ENCODE data around the gene ZSCAN23.
"Not testable (repeated sequence)": the region's sequence is repeated elsewhere in the genome, so short reads cannot be mapped to it uniquely, and the experiment has no call there.

Gene ZSCAN23

DNA sequence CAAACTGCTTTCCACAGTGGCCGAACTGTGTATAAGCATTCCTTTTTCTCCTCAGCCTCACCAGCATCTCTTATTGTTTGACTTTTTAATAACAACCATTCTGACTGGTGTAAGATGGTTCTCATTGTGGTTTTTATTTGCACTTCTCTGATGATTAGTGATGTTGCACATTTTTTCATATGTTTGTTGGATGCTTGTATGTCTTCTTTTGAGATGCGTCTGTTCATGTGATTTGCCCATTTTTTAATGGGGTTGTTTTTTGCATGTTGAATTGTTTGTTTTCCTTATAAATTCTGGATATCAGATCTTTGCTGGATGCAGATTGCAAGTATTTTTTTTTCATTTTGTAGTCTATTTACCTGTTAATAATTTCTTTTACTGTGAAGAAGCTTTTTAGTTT lies 32.5 kb downstream of the ZSCAN23 start:
- DNase-seq (ENCODE audit: insufficient read length, low spot score), result no peak
- TF ChIP-seq POLR2A (IDR thresholded peaks at IDR 0.05; ENCODE audit: low read depth, low read length), result no peak
- no peak for FAIRE-seq

GRCh38 chr6:28408076-28408802 lies 35.1 kb downstream of the ZSCAN23 start:
- FAIRE-seq (no peak), DNase-seq (ENCODE audit: insufficient read length, low spot score) (no peak)
- TF ChIP-seq PAX5 (IDR thresholded peaks at IDR 0.05; ENCODE audit: insufficient read depth, low read length, severe bottlenecking) (no peak), SPI1 (IDR thresholded peaks at IDR 0.05; ENCODE audit: low read depth, low read length) (no peak), POU2F2 (IDR thresholded peaks at IDR 0.05; ENCODE audit: low read depth, low read length) (no peak), POLR2A (IDR thresholded peaks at IDR 0.05; ENCODE audit: low read depth, low read length) (no peak), POLR2AphosphoS5 (IDR thresholded peaks at IDR 0.05; ENCODE audit: low read depth, low read length) (no peak), TAF1 (IDR thresholded peaks at IDR 0.05; ENCODE audit: low read depth, low read length) (no peak)

GRCh38 chr6:28407401-28407800 lies 35.9 kb downstream of the ZSCAN23 start:
- TF ChIP-seq SPI1 (IDR thresholded peaks at IDR 0.05; ENCODE audit: low read depth, low read length) (no peak), PAX5 (IDR thresholded peaks at IDR 0.05; ENCODE audit: insufficient read depth, low read length, severe bottlenecking) (no peak), POLR2A (IDR thresholded peaks at IDR 0.05; ENCODE audit: low read depth, low read length) (no peak), TAF1 (IDR thresholded peaks at IDR 0.05; ENCODE audit: low read depth, low read length) (no peak), POU2F2 (IDR thresholded peaks at IDR 0.05; ENCODE audit: low read depth, low read length) (no peak), POLR2AphosphoS5 (IDR thresholded peaks at IDR 0.05; ENCODE audit: low read depth, low read length) (no peak)
- no peak for FAIRE-seq

DNA sequence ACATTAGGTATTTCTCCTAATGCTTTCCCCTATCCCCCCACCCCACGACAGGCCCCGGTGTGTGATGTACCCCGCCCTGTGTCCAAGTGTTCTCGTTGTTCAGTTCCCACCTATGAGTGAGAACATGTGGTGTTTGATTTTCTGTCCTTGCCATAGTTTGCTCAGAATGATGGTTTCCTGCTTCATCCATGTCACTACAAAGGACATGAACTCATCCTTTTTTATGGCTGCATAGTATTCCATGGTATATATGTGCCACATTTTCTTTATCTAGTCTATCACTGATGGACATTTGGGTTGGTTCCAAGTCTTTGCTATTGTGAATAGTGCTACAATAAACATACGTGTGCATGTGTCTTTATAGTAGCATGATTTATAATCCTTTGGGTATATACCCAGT lies 39.4 kb downstream of the ZSCAN23 start:
- FAIRE-seq; DNase-seq (ENCODE audit: insufficient read length, low spot score): not testable (repeated sequence)

More at GRCh38 chr6:28407401-28407800, 35.9 kb downstream of the ZSCAN23 start:
- DNase-seq (ENCODE audit: insufficient read length, low spot score), result no peak

DNA sequence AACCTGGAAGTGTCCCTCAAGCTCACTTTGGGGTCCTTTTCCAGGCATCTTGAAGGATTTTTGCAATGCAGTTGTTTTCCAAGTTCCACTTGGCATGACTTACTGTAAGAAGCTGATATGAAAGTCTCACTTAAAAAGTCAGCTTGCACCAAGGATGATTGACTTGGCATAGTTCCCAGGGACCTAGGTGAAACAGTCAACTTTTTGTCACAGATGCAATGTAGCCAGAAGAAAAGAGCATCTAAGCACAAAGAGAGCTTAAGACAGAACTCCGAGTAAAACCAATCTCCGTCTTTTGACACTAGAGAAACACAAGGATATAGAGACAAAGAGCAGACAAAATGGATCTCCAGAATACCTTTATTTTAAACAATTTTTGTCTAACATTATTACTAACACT lies 41.1 kb downstream of the ZSCAN23 start:
- DNase-seq (ENCODE audit: insufficient read length, low spot score) (no peak), FAIRE-seq (no peak)
- no peak for TF ChIP-seq POLR2A (IDR thresholded peaks at IDR 0.05; ENCODE audit: low read depth, low read length)
- TF ChIP-seq SPI1 (IDR thresholded peaks at IDR 0.05; ENCODE audit: low read depth, low read length), result no peak
- no peak for TF ChIP-seq POU2F2 (IDR thresholded peaks at IDR 0.05; ENCODE audit: low read depth, low read length)
- no peak for TF ChIP-seq PAX5 (IDR thresholded peaks at IDR 0.05; ENCODE audit: insufficient read depth, low read length, severe bottlenecking)
- no peak for TF ChIP-seq TAF1 (IDR thresholded peaks at IDR 0.05; ENCODE audit: low read depth, low read length)
- TF ChIP-seq POLR2AphosphoS5 (IDR thresholded peaks at IDR 0.05; ENCODE audit: low read depth, low read length), result no peak

- FAIRE-seq (no peak), DNase-seq (ENCODE audit: insufficient read length, low spot score) (no peak)
- TF ChIP-seq SPI1 (IDR thresholded peaks at IDR 0.05; ENCODE audit: low read depth, low read length) (no peak), TAF1 (IDR thresholded peaks at IDR 0.05; ENCODE audit: low read depth, low read length) (no peak), POLR2AphosphoS5 (IDR thresholded peaks at IDR 0.05; ENCODE audit: low read depth, low read length) (no peak)
Measured at GRCh38 chr6:28401172-28401571, 42.1 kb downstream of the ZSCAN23 start.

GRCh38 chr6:28400122-28400451 lies 43.2 kb downstream of the ZSCAN23 start:
- DNase-seq (ENCODE audit: insufficient read length, low spot score), result no peak
- no peak for FAIRE-seq
- no peak for TF ChIP-seq POLR2A (IDR thresholded peaks at IDR 0.05; ENCODE audit: low read depth, low read length)
- TF ChIP-seq PAX5 (IDR thresholded peaks at IDR 0.05; ENCODE audit: insufficient read depth, low read length, severe bottlenecking), result no peak
- no peak for TF ChIP-seq POLR2AphosphoS5 (IDR thresholded peaks at IDR 0.05; ENCODE audit: low read depth, low read length)
- no peak for TF ChIP-seq SPI1 (IDR thresholded peaks at IDR 0.05; ENCODE audit: low read depth, low read length)
- no peak for TF ChIP-seq TAF1 (IDR thresholded peaks at IDR 0.05; ENCODE audit: low read depth, low read length)
- no peak for TF ChIP-seq POU2F2 (IDR thresholded peaks at IDR 0.05; ENCODE audit: low read depth, low read length)

GRCh38 chr6:28399350-28400121 lies 43.8 kb downstream of the ZSCAN23 start, which contains the start of gene ZSCAN12:
ZSCAN12 (minus strand) TSS chr6:28399747; CDS start chr6:28398405, 1,342 bp downstream.
- peak; percentile 95 for TF ChIP-seq POLR2AphosphoS5 (IDR thresholded peaks at IDR 0.05; ENCODE audit: low read depth, low read length)
- no peak for TF ChIP-seq SPI1 (IDR thresholded peaks at IDR 0.05; ENCODE audit: low read depth, low read length)
- peak; percentile 75; the same call in 1 of the 2 replicates for TF ChIP-seq POU2F2 (IDR thresholded peaks at IDR 0.05; ENCODE audit: low read depth, low read length)
- peak; percentile 95 for TF ChIP-seq POLR2A (IDR thresholded peaks at IDR 0.05; ENCODE audit: low read depth, low read length)
- peak; percentile 89 for TF ChIP-seq TAF1 (IDR thresholded peaks at IDR 0.05; ENCODE audit: low read depth, low read length)
- peak; percentile 70 for TF ChIP-seq PAX5 (IDR thresholded peaks at IDR 0.05; ENCODE audit: insufficient read depth, low read length, severe bottlenecking)
- DNase-seq (ENCODE audit: insufficient read length, low spot score) (peak; percentile 56), FAIRE-seq (peak; percentile 83)

- TF ChIP-seq POLR2AphosphoS5 (IDR thresholded peaks at IDR 0.05; ENCODE audit: low read depth, low read length), result no peak
- TF ChIP-seq POU2F2 (IDR thresholded peaks at IDR 0.05; ENCODE audit: low read depth, low read length), result no peak
- TF ChIP-seq POLR2A (IDR thresholded peaks at IDR 0.05; ENCODE audit: low read depth, low read length), result no peak
- FAIRE-seq, result no peak
- no peak for DNase-seq (ENCODE audit: insufficient read length, low spot score)
Measured at GRCh38 chr6:28395918-28396317, 47.4 kb downstream of the ZSCAN23 start.

DNA sequence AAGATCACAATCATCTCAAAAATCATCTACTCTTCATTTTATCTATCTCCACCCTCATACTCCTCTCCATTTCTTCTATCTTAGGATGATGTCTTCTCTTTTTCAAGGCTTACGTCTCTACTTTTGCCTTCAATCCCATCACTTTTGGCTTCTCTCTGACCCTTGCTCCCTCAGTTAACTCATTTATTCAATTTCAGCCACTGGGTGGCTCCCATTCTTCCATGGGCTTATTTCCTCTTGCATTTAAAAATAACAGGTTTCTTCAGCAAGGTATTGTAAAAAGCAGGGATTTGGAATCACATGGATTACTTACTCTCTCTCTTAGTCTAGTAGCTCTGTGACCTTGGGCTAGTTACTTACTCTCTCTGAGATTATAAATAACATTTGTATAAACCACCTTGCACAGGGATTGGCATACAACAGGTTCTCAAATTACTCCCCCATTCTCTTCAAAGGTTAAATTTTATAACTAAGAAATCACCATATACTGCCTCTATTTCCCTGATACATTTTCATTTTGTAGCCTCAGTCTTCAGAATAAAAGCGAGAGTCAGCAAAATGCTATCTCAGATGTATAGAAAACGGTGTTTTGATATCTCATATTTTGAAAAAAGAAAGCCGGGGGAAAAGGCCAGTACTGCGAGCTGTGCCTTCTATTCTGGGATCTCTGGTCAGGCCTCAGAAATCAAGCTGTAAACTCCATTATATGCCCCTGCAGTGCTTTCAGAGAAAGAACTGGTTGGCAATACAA lies 49.2 kb downstream of the ZSCAN23 start:
- FAIRE-seq (no peak), DNase-seq (ENCODE audit: insufficient read length, low spot score) (no peak)

More for the DNA sequence above, 49.2 kb downstream of the ZSCAN23 start:
- no peak for TF ChIP-seq PAX5 (IDR thresholded peaks at IDR 0.05; ENCODE audit: insufficient read depth, low read length, severe bottlenecking)
- TF ChIP-seq POU2F2 (IDR thresholded peaks at IDR 0.05; ENCODE audit: low read depth, low read length), result no peak
- no peak for TF ChIP-seq POLR2A (IDR thresholded peaks at IDR 0.05; ENCODE audit: low read depth, low read length)
- TF ChIP-seq TAF1 (IDR thresholded peaks at IDR 0.05; ENCODE audit: low read depth, low read length), result no peak
- no peak for TF ChIP-seq POLR2AphosphoS5 (IDR thresholded peaks at IDR 0.05; ENCODE audit: low read depth, low read length)
- no peak for TF ChIP-seq SPI1 (IDR thresholded peaks at IDR 0.05; ENCODE audit: low read depth, low read length)
